ENCODE data around the gene EHBP1L1. TPM values are rescaled to one million over a fixed set of nuclear protein-coding genes. Genes with fewer than 3 reads are reported as not detected.

Gene EHBP1L1
- total and polyA plus RNA-seq, 2 of the 8 experiments (the other 6 are each of a cell fraction or from before 2014, with no cell fraction given), result 4.3 to 6.6 TPM

- TF ChIP-seq RAD21 (IDR thresholded peaks at IDR 0.05 in 1 of 2, conservative IDR thresholded peaks at IDR 0.05 in 1 of 2; ENCODE audit: low read depth in 2 of 2, low read length in 2 of 2) (peak; percentile 74 to 81), HDAC2 (IDR thresholded peaks at IDR 0.05; ENCODE audit: borderline replicate concordance in 1 of 2, low read depth in 2 of 2, low read length in 2 of 2) (peak in 1 of 2 experiments; percentile 75; a peak in 1 of 4 replicates), CHD1 (IDR thresholded peaks at IDR 0.05; ENCODE audit: low read depth, low read length) (no peak), CTCF (IDR thresholded peaks at IDR 0.05; ENCODE audit: control extremely low read depth in 1 of 3, insufficient read depth in 1 of 3, low read depth in 1 of 3, low read length in 3 of 3) (peak in 2 of 3 experiments; percentile 75 to 88; a peak in 3 of 4 replicates), CBX8 (IDR thresholded peaks at IDR 0.05; ENCODE audit: borderline replicate concordance, low read depth, low read length) (no peak), SP2 (IDR thresholded peaks at IDR 0.05; ENCODE audit: low read length) (no peak), ZNF274 (IDR thresholded peaks at IDR 0.05; ENCODE audit: borderline replicate concordance, extremely low read depth, low read length) (no peak), CEBPB (IDR thresholded peaks at IDR 0.05; ENCODE audit: low read depth, low read length) (peak; percentile 68), GTF2F1 (IDR thresholded peaks at IDR 0.05; ENCODE audit: borderline replicate concordance, low read depth, low read length) (peak; percentile 71; the same call in 1 of the 2 replicates), E2F6 (IDR thresholded peaks at IDR 0.05) (no peak; the same call in 1 of the 2 replicates), CTBP2 (IDR thresholded peaks at IDR 0.05; ENCODE audit: borderline replicate concordance, insufficient read depth, insufficient read length, low read length) (no peak), KDM4A (IDR thresholded peaks at IDR 0.05; ENCODE audit: low read depth, low read length, severe bottlenecking) (peak; percentile 77), TAF1 (IDR thresholded peaks at IDR 0.05; ENCODE audit: low read depth, low read length) (no peak), ASH2L (IDR thresholded peaks at IDR 0.05; ENCODE audit: low read length) (peak; percentile 14), TBP (IDR thresholded peaks at IDR 0.05; ENCODE audit: low read depth, low read length) (0 out of 2 replicates have a peak, but pooled peaks have one; percentile 33), HDAC6 (IDR thresholded peaks at IDR 0.05; ENCODE audit: low read depth, low read length) (no peak), SIN3A (conservative IDR thresholded peaks at IDR 0.05 in 1 of 2, IDR thresholded peaks at IDR 0.05 in 1 of 2; ENCODE audit: low read depth in 1 of 2, low read length in 2 of 2) (0 out of 4 replicates have a peak, but pooled peaks of 1 of the 2 experiments have one; percentile 51), KDM5A (IDR thresholded peaks at IDR 0.05; ENCODE audit: low read length) (0 out of 2 replicates have a peak, but pooled peaks have one; percentile 38), SRF (IDR thresholded peaks at IDR 0.05; ENCODE audit: low read depth, low read length) (no peak)
These were observed 35.4 kb upstream of the EHBP1L1 start (continued) for GRCh38 chr11:65540290-65541092.
